ENCODE measurements around the gene FKBP2. TPM values are rescaled to one million over a fixed set of nuclear protein-coding genes. Genes with fewer than 3 reads are reported as not detected.

Gene FKBP2
- total RNA-seq, 1 experiment from 2014 or later, result 41.0 TPM

DNA sequence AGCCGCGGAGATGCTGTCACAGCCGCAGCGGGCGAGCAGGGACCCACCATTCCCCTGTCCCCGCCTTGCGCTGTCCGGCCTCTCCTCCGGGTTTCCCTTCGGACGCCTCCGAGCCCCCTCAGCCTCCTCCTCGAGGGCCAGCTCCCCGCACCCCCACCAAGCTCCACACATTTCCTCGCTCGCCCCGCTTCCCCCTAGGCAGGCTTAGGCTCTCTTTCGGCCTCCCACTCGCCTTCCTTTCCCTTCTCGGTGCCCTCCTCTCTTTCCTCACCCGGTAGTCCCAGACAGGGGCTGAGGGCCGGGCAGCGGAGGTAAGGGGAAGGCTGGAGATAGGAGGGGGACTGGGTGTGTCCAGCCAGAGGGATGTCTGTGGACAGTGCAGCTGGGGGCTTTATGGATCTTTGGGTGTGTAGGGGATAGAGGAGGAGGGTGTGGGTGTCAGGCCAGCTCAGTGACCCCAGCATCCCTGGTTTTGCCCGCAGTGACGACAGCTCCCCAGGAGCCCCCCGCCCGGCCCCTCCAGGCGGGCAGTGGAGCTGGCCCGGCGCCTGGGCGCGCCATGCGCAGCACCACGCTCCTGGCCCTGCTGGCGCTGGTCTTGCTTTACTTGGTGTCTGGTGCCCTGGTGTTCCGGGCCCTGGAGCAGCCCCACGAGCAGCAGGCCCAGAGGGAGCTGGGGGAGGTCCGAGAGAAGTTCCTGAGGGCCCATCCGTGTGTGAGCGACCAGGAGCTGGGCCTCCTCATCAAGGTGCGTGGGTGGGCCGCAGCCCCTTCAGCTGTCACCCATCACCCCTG lies 51.8 kb downstream of the FKBP2 start:
- H3K18ac ChIP-seq (ENCODE audit: insufficient read length, low read depth, low read length), result no peak overlapping the region
- no peak overlapping the region for H2BK20ac ChIP-seq (ENCODE audit: low read depth, low read length, poor library complexity, severe bottlenecking)
- no peak overlapping the region for H4K91ac ChIP-seq (ENCODE audit: insufficient read length, low read depth, low read length)
- H2BK120ac ChIP-seq (ENCODE audit: low read depth, low read length, poor library complexity, severe bottlenecking), result no peak overlapping the region
- H3K56ac ChIP-seq (ENCODE audit: insufficient read length, low read depth, low read length), result no peak overlapping the region
- H3K23me2 ChIP-seq (ENCODE audit: insufficient read length, low read depth, low read length, poor library complexity, severe bottlenecking), result peaks cover 3% of the 10 kb centered on the region
- TF ChIP-seq, protein P1, sequence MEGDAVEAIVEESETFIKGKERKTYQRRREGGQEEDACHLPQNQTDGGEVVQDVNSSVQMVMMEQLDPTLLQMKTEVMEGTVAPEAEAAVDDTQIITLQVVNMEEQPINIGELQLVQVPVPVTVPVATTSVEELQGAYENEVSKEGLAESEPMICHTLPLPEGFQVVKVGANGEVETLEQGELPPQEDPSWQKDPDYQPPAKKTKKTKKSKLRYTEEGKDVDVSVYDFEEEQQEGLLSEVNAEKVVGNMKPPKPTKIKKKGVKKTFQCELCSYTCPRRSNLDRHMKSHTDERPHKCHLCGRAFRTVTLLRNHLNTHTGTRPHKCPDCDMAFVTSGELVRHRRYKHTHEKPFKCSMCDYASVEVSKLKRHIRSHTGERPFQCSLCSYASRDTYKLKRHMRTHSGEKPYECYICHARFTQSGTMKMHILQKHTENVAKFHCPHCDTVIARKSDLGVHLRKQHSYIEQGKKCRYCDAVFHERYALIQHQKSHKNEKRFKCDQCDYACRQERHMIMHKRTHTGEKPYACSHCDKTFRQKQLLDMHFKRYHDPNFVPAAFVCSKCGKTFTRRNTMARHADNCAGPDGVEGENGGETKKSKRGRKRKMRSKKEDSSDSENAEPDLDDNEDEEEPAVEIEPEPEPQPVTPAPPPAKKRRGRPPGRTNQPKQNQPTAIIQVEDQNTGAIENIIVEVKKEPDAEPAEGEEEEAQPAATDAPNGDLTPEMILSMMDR (conservative IDR thresholded peaks at IDR 0.05), result no peak
- H3K4me2 ChIP-seq (ENCODE audit: insufficient read depth, insufficient read length, low read length), result peak overlapping the region; percentile 58
- no CpG with 5 or more reads among the region's 42 CpGs for WGBS (ENCODE audit: extremely low coverage, insufficient read length, low lambda C conversion rate)
- H4K8ac ChIP-seq (replicated peaks; ENCODE audit: insufficient read length, low read depth, low read length), result no peak overlapping the region
- H3K4ac ChIP-seq (ENCODE audit: low read depth, low read length), result no peak overlapping the region
- no peaks in the 10 kb centered on the region for H3K4me1 ChIP-seq (ENCODE audit: insufficient read depth, low read length)
- DNase-seq, result no peak
- H3K23ac ChIP-seq (ENCODE audit: insufficient read length, low read depth, low read length), result no peak overlapping the region
- no peaks in the 10 kb centered on the region for H4K20me1 ChIP-seq (ENCODE audit: control insufficient read depth, insufficient read depth, insufficient read length)
- H3K4me3 Mint-ChIP-seq, result peak overlapping the region; percentile 47 to 77; a peak in 4 of 5 replicates
- no peaks in the 10 kb centered on the region for H3K79me2 ChIP-seq (ENCODE audit: insufficient read depth, low read length)
- H2AK5ac ChIP-seq (ENCODE audit: insufficient read length, low read length), result no peak overlapping the region
- peaks cover 71% of the 10 kb centered on the region for H3K27me3 ChIP-seq (ENCODE audit: insufficient read depth, low read length)
- no peak overlapping the region for H3K9ac ChIP-seq (ENCODE audit: extremely low read depth, insufficient read length, low read length)
- peaks cover 0 to 2% (median 0%) of the 10 kb centered on the region in 3 experiments; a peak in 3 of 7 replicates for H3K36me3 Mint-ChIP-seq (ENCODE audit: insufficient read depth in 1 of 3, low read depth in 3 of 3)
- no peak overlapping the region for H2BK5ac ChIP-seq (ENCODE audit: insufficient read length, low read length)
- H3K9me3 Mint-ChIP-seq, result no peaks in the 10 kb centered on the region; a peak in 2 of 5 replicates
- no peak overlapping the region for H2AFZ ChIP-seq (ENCODE audit: low read length)
- peaks cover 82% of the 10 kb centered on the region for H3K27me3 Mint-ChIP-seq (ENCODE audit: low read depth)
- no peak overlapping the region for H3K27ac Mint-ChIP-seq
- no peak overlapping the region for H4K5ac ChIP-seq (ENCODE audit: insufficient read length, low read depth, low read length)
- H3K4me1 Mint-ChIP-seq, result peaks cover 3 to 17% of the 10 kb centered on the region in 2 experiments; a peak in 3 of 4 replicates
- no peaks in the 10 kb centered on the region for H3K9me3 ChIP-seq (ENCODE audit: control insufficient read depth, low read depth, low read length)
- no peak overlapping the region for H3T11ph ChIP-seq (ENCODE audit: low read length)
- no peak overlapping the region for H2BK12ac ChIP-seq (ENCODE audit: insufficient read length, low read depth, low read length)
- no peaks in the 10 kb centered on the region for H3K79me1 ChIP-seq (ENCODE audit: insufficient read depth, low read depth, low read length, poor library complexity, severe bottlenecking)
- H2BK15ac ChIP-seq (ENCODE audit: low read depth, low read length), result no peak overlapping the region
- no peak overlapping the region for H3K27ac ChIP-seq (ENCODE audit: insufficient read length, low read depth, low read length)
- H3K14ac ChIP-seq (ENCODE audit: insufficient read depth, low read length), result no peak overlapping the region

Other genes with a start within 250 kb of the FKBP2 start
- gene FLRT1, start 205.2 kb upstream of the FKBP2 start, total RNA-seq (2021), result 0.24 and 0.31 TPM in 2 replicates
- gene MACROD1, start 75.0 kb upstream of the FKBP2 start, total RNA-seq (2021), result 18.3 and 21.2 TPM in 2 replicates
- 331 and 338 TPM in 2 replicates for gene STIP1, start 54.9 kb upstream of the FKBP2 start, total RNA-seq (2021)
- 6.6 and 10.6 TPM in 2 replicates for gene FERMT3, start 34.4 kb upstream of the FKBP2 start, total RNA-seq (2021)
- 31.5 and 33.6 TPM in 2 replicates for gene TRPT1, start 14.9 kb upstream of the FKBP2 start, total RNA-seq (2021)
- 39.6 and 45.8 TPM in 2 replicates for gene NUDT22, start 14.8 kb upstream of the FKBP2 start, total RNA-seq (2021)
- 21.0 and 24.2 TPM in 2 replicates for gene DNAJC4, start 10.5 kb upstream of the FKBP2 start, total RNA-seq (2021)
- gene VEGFB, start 6.5 kb upstream of the FKBP2 start, total RNA-seq (2021), result 57.1 and 57.7 TPM in 2 replicates
- gene PPP1R14B, start 5.8 kb downstream of the FKBP2 start, total RNA-seq (2021), result 358 and 363 TPM in 2 replicates
- gene PLCB3, start 10.4 kb downstream of the FKBP2 start, total RNA-seq (2021), result 79.3 and 80.2 TPM in 2 replicates
- 23.3 and 25.0 TPM in 2 replicates for gene BAD, start 43.6 kb downstream of the FKBP2 start, total RNA-seq (2021)
- gene GPR137, start 44.8 kb downstream of the FKBP2 start, total RNA-seq (2021), result 39.6 and 49.7 TPM in 2 replicates
- gene KCNK4, start 50.2 kb downstream of the FKBP2 start, total RNA-seq (2021), result 0.28 and 0.31 TPM in 2 replicates
- 0.92 and 1.3 TPM in 2 replicates for gene CATSPERZ, start 59.3 kb downstream of the FKBP2 start, total RNA-seq (2021)
- 42.3 and 44.0 TPM in 2 replicates for gene ESRRA, start 64.4 kb downstream of the FKBP2 start, total RNA-seq (2021)
- 315 and 341 TPM in 2 replicates for gene TRMT112, start 76.5 kb downstream of the FKBP2 start, total RNA-seq (2021)
- 225 and 228 TPM in 2 replicates for gene PRDX5, start 77.0 kb downstream of the FKBP2 start, total RNA-seq (2021)
- 11.2 and 12.2 TPM in 2 replicates for gene CCDC88B, start 99.1 kb downstream of the FKBP2 start, total RNA-seq (2021)
- gene RPS6KA4, start 118.1 kb downstream of the FKBP2 start, total RNA-seq (2021), result 10.8 and 11.1 TPM in 2 replicates